HG03060 (cell line): ENCODE data around the gene ZNF483.
"Not testable (repeated sequence)": the region's sequence is repeated elsewhere in the genome, so short reads cannot be mapped to it uniquely, and the experiment has no call there.

Source experiments
- ATAC-seq: cut with Tn5 transposase; IDR thresholded peaks from one replicate; pipeline ENCODE4 v1.9.1; 2021; ENCODE audit warnings: low read depth, moderate number of reproducible peaks; ENCODE audit not compliant: unreplicated experiment

The ZNF483 gene

DNA sequence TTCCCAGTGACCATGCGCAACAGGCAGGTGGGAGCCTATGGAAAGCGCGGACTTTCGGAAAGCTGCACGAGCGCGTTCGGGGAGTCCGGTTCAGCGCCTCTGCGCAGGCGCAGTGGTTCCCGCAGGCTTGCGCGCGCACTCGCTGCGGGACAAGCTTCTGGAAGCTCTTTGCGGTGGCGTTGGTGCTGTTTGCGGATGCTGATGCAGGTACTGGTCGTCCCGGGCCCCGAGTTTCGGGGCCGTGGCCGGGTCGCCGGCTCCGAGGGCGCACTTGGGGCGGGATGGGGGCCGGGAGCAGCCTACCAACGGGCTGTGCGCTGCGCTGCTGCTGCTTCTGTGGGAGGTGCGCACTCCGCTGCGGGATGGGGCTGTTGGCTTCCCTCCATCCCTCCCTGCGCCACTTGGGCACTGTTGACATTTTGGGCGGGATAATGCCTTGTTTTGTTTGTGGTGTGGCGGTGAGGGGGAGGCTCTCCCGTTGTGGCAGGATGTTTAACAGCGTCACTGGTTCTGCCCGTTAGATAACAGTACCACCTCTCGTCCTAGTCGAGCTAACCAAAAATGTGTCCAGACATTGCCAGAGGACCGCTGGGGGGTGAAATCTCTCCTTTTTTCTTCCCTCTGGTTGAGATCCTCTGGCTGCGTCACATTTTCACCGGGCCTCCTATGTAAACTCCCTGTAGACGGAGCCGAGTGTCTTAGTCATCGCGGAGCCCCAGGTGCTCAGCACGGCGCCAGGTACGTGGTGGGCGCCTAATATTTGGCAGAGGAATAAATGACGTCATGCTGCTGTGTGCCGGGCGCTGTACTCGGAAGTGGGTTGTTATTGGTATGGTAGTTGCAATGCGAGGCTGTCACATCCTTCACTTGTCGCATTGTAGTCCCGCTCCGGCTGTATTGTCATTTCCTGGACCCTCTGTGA is at the start of gene ZNF483:
Gene ZNF483 (plus strand): TSS at position 124 of the 922 bp plus-strand sequence. CDS start 2,217 bp downstream, outside the sequence.
- ATAC-seq: no peak

DNA sequence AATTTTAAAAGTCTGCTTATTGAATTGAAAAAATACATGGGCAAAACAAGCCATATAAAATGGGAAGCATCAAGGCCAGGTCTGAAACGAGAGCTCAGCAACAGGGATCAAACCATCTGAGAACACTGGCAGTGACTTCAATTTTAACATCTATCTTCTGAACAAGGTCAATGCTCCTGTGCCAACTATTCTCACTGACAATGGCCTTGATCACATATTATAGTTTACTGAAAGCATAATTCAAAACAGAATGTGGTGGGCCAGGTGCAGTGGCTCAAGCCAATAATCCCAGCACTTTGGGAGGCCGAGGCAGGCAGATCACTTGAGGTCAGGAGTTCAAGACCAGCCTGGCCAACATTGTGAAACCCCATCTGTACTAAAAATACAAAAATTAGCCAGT is 49.8 kb upstream of the ZNF483 start:
- no peak for ATAC-seq

DNA sequence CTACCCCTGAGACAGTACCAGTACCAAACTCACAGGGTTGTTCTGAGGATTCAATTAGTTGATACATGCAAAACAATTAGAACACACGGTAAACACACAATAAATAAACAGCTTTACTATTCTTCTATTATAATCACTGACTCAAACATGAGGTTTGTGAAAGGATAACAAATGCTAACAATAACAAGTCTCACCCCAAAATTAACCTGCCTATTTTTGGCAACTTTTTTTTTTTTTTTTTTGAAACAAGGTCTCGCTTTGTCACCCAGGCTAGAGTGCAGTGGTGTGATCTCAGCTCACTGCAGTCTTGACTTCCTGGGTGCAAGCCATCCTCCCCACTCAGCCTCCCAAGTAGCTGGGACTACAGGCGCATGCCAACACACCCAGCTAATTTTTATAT is 47.3 kb upstream of the ZNF483 start:
- ATAC-seq: no peak

DNA sequence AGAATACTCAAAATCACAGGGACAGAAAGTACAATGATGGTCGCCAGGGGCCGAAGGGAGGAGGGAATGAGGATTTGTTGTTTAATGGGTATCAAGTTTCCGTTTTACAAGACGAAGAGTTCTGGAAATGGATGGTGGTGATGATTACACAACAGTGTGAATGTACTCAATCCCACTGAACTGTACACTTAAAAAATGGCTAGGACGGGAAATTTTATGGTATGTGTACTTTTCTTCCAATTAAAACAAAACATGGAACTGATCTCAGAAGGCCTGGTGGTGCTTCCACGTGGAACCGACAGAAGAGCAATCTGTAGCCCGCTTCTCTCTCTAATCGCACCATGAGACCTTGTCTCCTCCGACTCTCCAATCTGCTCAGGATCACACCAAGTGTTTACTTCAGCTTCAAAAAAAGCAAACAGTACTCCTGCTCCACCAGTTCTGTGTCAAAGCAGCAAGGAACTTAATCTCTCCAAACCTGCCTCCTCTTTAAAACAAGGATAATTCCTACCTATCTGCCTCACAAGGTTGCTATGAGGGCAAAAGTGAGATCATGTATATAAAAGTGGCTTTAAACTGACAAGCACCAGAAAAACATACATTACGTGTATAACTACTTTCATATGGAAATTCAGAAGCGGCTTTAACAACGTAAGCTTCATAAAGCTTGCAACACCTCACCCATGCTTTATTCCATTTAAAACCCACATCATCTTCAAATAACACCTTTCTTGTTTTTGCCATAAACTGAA is 42.9 kb upstream of the ZNF483 start:
- no peak for ATAC-seq

DNA sequence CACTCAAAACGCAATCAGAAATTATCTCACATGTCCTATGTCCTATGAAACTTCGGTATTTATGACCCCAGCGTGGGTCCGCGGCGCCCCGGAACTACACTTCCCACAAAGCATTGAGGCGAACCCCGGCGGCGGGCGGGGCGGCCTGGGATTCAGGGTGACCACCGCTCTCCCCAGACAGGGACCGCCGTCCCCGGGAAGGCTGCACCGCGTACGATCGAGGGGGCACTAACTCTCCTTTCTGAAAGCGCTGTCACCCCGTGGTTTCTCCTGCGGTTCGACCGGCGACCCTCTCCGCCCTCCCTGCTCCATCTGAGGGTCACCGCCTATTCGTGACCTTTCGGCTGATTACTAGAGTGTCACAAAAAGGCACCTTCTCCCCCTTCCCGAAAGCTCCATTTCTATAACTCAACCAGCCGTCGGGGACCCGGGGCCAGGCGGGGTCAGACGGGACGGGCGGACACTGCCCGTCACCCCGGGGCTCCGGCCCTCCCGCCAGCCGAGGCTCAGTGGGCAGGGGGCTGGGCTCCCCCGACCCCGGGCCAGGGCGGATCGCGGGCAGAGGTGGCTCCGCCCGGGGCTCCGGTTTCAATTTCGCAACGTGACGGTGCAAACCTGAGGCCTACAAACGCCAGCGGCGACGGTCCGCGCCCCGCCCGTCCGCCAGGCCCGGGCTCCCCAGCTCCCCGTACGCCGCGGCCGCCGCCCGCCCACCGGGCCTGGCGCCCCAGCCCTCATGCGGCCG is 42.1 kb upstream of the ZNF483 start:
- peak; percentile 38 for ATAC-seq

DNA sequence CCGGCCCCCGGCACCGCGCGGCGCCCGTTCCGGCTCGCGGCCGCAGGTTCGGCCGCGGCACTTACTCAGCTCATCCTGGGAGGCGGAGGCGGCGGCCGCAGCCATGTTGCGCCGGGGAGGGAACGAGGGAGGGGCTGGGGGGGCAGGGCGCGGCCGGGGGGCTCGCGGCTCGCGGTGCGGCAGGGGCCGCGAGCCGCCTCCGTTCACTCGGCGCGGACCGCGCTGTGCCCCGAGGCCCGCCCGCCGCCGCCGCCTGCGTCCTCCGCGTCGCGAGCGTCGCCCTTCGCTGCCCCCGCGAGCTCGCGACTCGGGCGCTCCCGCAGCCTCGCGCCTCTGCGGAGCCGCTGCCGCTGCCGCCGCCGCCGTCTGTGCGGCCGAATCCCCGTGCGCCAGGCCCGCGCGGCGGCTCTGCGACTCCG is 41.5 kb upstream of the ZNF483 start:
- ATAC-seq: no peak

DNA sequence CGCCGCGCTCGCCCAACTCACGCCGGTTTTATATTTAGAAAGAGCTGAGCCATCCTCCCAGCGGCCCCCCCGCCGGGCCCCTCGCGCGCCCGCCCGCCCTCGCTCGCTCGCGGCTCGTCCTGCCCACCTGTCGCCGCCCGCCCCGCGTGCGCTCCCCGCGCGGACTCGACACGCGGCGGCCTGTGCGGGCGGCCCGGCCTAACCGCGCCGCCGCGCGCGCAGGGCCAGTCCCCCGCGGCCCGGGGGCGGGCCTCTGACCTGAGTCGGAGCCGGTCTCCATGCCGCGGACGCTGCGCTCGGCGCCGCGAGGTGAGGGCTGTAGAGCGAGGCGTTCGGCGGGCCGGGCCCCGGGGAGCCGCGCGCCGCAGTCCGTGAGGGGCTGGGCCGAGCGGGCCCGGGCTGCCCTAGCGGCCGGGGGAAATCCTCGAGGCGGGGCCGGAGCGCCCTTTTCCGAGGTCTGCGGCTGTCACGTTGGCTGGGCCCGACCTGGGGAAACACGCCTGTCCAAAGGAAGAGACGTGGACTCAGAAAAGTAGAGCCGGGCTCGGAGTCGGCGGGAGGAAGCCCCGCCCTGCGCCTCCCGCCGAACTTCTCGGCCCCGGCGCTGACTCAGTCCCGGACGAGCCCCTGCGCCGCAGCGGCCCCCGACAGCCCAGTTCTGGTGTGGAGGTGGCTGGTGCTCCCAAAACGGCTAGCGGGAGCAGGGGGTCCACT is 41.0 kb upstream of the ZNF483 start, which contains the start of gene ECPAS:
Gene ECPAS (minus strand): TSS at position 526 of the 714 bp plus-strand sequence. CDS start 11,465 bp downstream, outside the sequence.
- peak; percentile 46 for ATAC-seq

DNA sequence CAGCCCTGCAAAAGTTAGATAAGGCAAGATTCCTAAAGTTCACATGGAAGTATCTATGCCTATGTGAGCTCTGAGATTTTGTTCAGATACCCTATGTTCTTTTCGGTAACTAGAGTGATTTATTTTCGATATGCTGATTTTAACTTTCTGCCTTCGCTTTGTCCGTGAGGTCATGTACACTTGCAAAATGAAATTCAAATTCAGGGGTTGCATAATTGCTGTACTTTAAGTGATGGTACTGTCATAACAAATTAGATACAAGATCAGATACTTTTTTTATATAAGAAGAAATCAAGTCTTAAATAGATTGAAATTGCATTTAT is 40.4 kb upstream of the ZNF483 start:
- no peak for ATAC-seq

DNA sequence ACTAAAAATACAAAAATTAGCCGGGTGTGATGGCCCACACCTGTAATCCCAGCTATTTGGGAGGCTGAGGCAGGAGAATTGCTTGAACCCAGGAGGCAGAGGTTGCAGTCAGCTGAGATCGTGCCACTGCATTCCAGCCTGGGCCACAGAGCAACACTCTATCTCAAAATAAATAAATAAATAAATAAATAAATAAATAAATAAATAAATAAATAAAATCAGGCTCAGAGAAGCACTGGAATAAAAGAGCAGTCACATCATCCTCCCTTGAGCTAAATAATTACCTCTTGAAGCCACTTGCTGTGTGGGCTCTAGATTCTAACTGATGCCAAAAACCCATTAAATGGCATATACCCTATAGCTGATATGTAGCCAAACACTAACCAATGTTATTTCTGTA is 27.8 kb upstream of the ZNF483 start:
- not testable (repeated sequence) for ATAC-seq

DNA sequence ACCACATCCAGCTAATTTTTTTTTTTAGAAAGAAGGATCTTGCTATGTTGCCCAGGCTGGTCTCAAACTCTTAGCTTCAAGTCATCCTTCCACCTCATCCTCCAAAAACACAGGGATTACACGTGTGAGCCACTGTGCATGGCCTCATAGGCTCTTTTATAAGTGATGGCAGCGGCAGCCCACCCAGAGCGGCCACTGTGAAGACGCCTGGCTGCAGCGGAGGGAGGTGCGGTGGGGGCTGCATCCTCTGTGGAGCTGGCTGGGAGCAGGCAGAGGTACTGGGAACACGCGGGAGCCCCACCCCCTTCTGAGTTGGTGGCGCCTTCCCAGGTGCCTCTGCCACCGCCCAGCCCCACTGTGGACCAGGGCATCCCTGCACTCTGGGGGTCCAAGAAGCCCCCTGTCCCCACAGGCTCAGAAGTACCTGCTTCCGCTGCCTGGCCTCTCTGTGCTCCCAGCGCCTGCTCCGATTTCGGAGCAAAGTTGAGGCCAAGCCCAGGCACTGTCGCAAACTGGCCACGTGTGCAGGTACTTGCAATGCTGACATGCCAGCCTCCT is 23.9 kb upstream of the ZNF483 start:
- no peak for ATAC-seq

DNA sequence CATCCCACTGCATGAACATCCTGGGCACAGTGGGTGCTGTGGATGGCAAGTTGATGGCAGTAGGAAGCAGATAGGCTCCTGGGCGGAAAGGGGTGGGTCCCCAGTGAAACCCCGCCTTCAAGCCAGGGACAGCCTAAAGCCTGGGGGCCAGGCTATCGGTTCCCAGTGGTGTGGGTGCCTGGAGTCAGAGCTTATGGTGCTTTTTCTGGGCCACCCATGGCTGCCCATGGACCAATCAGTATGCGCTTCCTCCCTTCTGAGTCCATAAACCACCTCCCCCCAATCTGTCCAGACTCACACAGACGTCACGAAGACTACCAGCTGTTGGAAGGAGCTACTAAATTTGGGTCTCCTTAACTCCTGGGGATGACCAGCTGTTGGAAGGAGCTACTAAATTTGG is 23.3 kb upstream of the ZNF483 start:
- ATAC-seq: no peak

DNA sequence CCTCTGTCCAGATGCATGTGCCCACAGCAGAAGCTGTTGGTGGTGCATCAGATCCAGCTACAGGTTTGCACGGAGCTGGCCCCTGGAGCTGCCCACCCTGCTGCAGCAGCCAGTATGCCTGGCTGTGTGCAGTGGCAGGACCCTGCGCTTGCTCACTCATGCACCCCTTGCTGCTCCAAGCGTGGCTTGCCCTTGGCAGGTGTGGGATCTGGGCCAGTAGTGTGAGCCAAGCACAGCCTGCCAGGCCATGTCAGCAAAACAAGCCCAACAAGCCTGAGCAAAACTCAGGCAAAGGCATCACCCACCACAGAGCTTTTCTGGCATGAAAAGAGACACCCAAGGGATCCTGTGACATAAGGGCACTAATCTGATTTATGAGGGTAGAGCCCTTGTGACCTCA is 22.5 kb upstream of the ZNF483 start:
- ATAC-seq: no peak

DNA sequence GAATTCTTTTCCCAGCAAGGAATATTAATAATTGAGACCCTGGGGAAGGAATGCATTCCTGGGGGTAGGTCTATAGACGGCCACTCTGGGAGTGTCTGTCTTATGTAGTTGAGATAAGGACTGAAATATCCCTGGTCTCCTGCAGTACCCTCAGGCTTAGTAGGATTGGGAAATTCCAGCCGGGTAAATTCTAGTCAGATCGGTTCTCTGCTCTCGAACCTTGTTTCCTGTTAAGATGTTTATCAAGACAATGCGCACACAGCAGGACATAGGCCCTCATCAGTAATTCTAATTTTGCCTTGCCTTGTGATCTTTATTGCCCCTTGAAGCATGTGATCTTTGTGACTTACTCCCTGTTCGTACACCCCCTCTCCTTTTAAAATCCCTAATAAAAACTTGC is 13.4 kb upstream of the ZNF483 start:
- not testable (repeated sequence) for ATAC-seq

DNA sequence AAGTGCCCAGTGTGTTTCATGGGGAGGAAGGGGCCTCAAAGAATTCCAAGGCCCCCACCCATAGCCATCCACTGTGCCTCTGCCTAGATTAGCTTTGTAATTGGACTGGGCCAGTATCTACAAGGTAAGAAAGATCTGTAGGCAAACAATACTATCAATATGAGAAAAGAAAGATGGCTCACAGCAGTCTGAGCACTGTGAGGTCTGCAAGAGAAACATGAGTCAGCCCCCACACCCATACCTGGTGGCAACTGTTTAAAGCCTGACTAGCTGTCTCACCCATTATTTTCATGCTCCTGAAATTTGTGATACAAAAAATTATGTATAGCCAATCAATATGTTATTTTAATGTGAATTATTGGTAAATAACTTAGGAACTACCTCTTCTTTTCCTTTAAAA is 10.0 kb upstream of the ZNF483 start:
- ATAC-seq: no peak

DNA sequence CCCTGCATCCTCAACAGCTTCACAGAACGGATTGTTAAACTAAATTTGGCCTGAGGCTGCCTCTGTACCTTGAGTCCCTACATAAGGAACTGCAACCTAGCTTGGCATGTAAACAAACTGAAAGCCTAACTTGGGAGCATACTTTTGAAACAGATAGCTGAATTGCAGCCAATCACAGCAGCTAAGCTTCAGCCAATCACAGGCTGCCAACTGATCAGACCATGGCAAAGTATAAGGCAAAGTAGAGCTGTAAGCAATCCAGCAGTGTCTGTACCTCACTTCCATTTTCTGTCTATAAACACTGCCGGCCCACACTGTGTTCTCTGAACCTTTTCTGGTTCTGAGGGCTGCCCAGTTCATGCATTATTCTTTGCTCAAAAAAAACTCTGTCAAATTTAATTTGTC is 8.9 kb upstream of the ZNF483 start:
- no peak for ATAC-seq

DNA sequence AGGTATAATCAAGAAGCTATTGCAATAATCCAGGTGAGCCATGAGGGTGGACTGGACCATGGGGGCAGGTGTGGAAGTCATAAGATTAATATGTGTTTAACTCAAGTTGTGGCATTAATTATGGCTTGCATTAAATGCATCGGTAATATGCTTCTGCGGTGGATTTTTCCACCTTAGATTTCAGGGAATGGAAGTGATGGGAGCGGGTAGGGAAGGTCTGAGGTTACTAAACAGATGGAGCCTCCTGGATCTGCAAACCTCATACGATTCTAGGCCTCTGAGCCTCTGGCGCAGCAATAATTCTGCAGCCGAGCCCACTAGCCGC is 286 bp upstream of the ZNF483 start:
- no peak for ATAC-seq

DNA sequence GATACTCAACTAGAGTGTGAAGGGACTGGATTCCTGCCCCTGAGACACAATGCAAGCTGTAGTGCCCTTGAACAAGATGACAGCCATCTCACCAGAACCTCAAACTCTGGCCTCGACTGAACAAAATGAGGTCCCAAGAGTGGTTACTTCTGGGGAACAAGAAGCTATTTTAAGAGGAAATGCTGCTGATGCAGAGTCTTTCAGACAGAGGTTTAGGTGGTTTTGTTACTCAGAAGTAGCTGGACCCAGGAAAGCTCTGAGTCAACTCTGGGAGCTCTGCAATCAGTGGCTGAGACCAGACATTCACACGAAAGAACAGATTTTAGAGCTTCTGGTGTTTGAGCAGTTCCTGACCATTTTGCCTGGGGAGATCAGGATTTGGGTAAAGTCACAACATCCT is 2.4 kb downstream of the ZNF483 start:
- ATAC-seq: no peak

DNA sequence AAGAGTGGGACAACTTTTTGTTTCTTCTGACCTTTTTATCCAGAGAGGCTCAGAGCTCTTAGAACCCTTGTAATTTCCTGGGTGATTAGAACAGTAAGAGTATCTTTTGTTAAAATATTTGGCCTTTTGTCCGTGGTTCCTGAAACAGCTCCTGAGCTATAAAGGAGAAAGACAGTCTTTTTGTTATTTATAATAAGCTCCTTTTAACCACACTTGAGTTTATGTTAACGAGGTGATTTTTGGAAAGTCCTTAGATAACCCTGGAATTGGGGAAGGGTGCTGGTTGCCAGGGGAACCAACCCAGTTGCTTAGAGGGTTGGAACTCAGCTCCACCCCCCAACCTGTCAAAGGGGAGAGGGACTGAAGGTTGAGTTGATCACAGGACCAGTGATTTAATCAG is 4.8 kb downstream of the ZNF483 start:
- ATAC-seq: no peak

DNA sequence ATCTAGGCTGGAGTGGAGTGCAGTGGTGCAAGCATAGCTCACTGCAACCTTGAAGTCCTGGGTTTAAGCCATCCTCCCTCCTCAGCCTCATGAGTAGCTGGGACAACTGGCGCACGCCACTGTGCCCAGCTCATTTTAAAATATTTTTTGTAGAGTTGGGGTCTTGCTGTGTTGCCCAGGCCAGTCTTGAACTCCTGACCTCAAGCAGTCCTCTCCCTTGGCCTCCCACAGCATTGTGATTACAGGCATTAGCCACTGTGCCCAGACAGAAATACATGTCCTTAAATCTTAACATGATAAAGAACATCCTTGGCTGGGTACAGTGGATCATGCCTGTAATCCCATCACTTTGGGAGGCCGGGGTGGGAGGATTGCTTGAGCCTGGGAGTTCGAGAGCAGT is 6.7 kb downstream of the ZNF483 start:
- no peak for ATAC-seq

DNA sequence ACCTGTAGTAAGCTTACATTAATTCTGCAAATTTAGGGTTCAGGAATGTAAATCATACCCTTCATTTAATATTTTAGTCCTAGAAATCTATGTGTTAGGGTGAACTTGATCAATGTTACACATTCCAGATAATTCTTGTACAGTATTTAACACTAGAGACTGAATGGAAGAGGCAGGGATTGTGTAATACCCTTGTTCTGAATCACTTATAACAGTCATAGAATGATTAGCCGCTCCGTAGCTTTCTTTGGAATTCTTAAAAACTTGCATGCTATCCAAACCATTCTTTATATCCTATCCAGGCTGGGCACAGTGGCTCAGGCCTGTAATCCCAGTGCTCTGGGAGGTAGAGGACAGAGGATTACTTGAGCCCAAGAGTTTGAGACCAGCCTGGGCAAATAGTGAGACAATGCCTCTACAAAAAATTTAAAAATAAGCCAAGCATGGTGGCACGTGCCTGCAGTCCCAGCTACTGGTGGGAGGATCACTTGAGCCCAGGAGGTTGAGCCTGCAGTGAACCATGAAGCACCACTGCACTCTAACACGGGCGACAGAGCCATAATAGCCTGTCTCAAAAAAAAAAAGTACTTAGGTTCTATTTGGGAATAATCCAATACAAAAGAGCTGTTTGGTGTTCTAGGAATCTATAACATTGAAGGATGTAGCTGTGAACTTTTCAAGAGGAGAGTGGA is 8.3 kb downstream of the ZNF483 start:
- ATAC-seq: no peak
